Panc1 (cell line): ENCODE results near the gene TEX14. TPM values are rescaled to one million over a fixed set of nuclear protein-coding genes. Genes with fewer than 3 reads are reported as not detected.

Experiments used
- ATAC-seq: fragments of 200-7000 bp; cut with Tn5 transposase; 2 replicates; pipeline ENCODE4 v1.9.1; 2020; ENCODE audit warnings: mild to moderate bottlenecking, moderate library complexity
- BruUV-seq: library from RNA; stranded (reverse); fragments of 400-500 nt; replicated peaks from 2 replicates; lab custom pipeline; 2021; lab: Mats Ljungman, UMichigan
- CTCF ChIA-PET: fragments of 300-600 bp; sonication (Branson Sonifier 250); formaldehyde crosslinking; loops from one replicate; lab custom pipeline; 2022; ENCODE audit warnings: antibody characterized with exemption; lab: Charles Lee
- POLR2A ChIA-PET: fragments of 300-600 bp; sonication (Branson Sonifier 250); formaldehyde crosslinking; loops from one replicate; lab custom pipeline; 2022; ENCODE audit warnings: antibody characterized with exemption; lab: Charles Lee
- DNase-seq: peaks from one replicate; pipeline ENCODE4 v3.0.0-alpha.2; 2010; ENCODE audit warnings: low read depth, low spot score
- H3K27ac ChIP-seq: 2 replicates; pipeline ENCODE4 v1.5.1; 2011; ENCODE audit warnings: mild to moderate bottlenecking, low read length, inconsistent platforms
- H3K27me3 ChIP-seq: fragments of 200-500 bp; sonication (Bioruptor generic); 2 replicates; pipeline ENCODE4 v1.6.0; 2014; ENCODE audit warnings: low read length, inconsistent platforms; ENCODE audit not compliant: control insufficient read depth, insufficient read depth
- H3K36me3 ChIP-seq: fragments of 200-500 bp; sonication (Bioruptor generic); 2 replicates; pipeline ENCODE4 v1.5.1; 2014; ENCODE audit warnings: inconsistent platforms, mild to moderate bottlenecking, low read length, moderate library complexity; ENCODE audit not compliant: control insufficient read depth, insufficient read depth
- H3K4me1 ChIP-seq: 2 replicates; pipeline ENCODE4 v1.5.1; 2011; ENCODE audit warnings: inconsistent platforms, mild to moderate bottlenecking, low read length, moderate library complexity; ENCODE audit not compliant: control insufficient read depth, insufficient read depth
- H3K4me3 ChIP-seq, 2 experiments: 2 replicates each; pipeline ENCODE4 v1.5.1; 2011 to 2012; ENCODE audit warnings: low read depth in 2 of 2, low read length in 2 of 2, mild to moderate bottlenecking in 2 of 2, inconsistent platforms in 1 of 2, moderate library complexity in 1 of 2
- H3K9me3 ChIP-seq: fragments of 200-500 bp; sonication (Bioruptor generic); 2 replicates; pipeline ENCODE4 v1.5.1; 2014; ENCODE audit warnings: low read depth, mild to moderate bottlenecking, inconsistent platforms, low read length, moderate library complexity; ENCODE audit not compliant: control insufficient read depth, insufficient read depth
- CTCF ChIP-seq: fragments of 450-650 bp; IDR thresholded peaks from 2 replicates; pipeline ENCODE4 v1.5.1; 2017; ENCODE audit warnings: mild to moderate bottlenecking
- POLR2AphosphoS5 ChIP-seq: IDR thresholded peaks from 2 replicates; pipeline ENCODE4 v1.6.1; 2012; ENCODE audit warnings: mild to moderate bottlenecking, low read depth, low read length, moderate library complexity
- SIN3A ChIP-seq: IDR thresholded peaks from 2 replicates; pipeline ENCODE4 v1.6.1; 2012; ENCODE audit warnings: low read depth, mild to moderate bottlenecking, low read length, moderate library complexity, borderline replicate concordance; ENCODE audit not compliant: insufficient read depth
- TCF7L2 ChIP-seq: IDR thresholded peaks from 2 replicates; pipeline ENCODE4 v1.6.1; 2011; ENCODE audit warnings: mild to moderate bottlenecking, low read depth, low read length, inconsistent platforms
- in situ Hi-C: cut with HindIII; loops from 2 replicates; pipeline ENCODE4 v1.10.0; 2016; ENCODE audit warnings: low sequenced_read_pairs, low pct_unique_long_range_greater_than_20kb
- intact Hi-C: fragments of 100-400 bp; cut with micrococcal nuclease; formaldehyde crosslinking; loops from one replicate; pipeline ENCODE4 v1.10.0; 2022; ENCODE audit not compliant: unreplicated experiment
- total RNA-seq: library from RNA; stranded (reverse); gene quantifications from one replicate; pipeline ENCODE4 v1.2.1, GENCODE V29; 2021; ENCODE audit not compliant: unreplicated experiment
- TF ChIP-seq, protein P1 (sequence below), 2 experiments: IDR thresholded peaks; 2 replicates each; pipeline ENCODE4 v1.6.1; 2011 to 2012; ENCODE audit warnings: low read depth in 2 of 2, control low read depth in 1 of 2, low read length in 1 of 2, mild to moderate bottlenecking in 1 of 2, moderate library complexity in 1 of 2; ENCODE audit not compliant: insufficient read depth in 1 of 2

TEX14 gene
- total RNA-seq, 1 experiment from 2014 or later = not detected

DNA sequence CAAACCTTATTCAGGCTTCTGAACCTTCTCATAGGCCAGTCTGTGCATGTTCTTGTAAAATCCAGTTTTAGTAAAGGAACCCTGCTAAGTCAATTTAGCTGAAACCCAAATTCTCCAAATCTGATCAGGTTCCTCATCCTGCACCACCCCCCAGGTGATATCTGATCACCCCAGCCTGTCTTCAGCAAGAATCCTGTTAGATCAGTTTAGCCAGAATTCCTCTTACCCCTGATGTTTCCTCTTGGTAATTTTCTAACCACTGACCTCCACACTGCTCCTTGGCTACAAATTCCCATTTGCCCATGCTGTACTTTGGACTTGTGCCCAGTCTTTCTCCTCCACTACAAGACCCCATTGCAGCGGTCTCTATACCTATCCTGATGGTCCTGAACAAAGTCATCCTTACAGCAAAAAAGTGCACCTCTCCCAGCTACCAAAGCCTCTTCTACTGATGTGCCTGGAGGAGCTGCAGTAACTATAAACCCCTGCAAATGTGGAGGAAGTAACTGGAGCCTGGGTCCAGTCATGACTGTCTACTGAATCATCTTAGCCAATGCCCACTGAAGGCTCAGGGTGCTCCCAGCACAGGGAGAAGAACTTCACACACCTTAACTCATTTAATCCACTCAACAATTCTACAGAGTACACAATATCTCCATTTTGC, 23.8 kb downstream of the TEX14 start:
- Histone ChIP-seq H3K36me3 (no peaks in the 10 kb centered on the region), H3K4me3 (no peak overlapping the region), H3K4me1 (peaks cover 4% of the 10 kb centered on the region; the same call in 1 of the 2 replicates), H3K27ac (no peak overlapping the region), H3K27me3 (no peaks in the 10 kb centered on the region), H3K9me3 (no peaks in the 10 kb centered on the region)
- no TSS peak for BruUV-seq
- no peak for ATAC-seq
- in situ Hi-C loops (no loop called here), intact Hi-C loops (no loop called here)
- ChIA-PET POLR2A (interaction anchor here (0.6 kb wide), 1 partner anchor 14 kb away, joined by 6 read pairs; no protein-coding TSS in a partner anchor), CTCF (no interaction called here)
- no peak for TF ChIP-seq SIN3A
- no peak for TF ChIP-seq POLR2AphosphoS5
- TF ChIP-seq, protein P1, sequence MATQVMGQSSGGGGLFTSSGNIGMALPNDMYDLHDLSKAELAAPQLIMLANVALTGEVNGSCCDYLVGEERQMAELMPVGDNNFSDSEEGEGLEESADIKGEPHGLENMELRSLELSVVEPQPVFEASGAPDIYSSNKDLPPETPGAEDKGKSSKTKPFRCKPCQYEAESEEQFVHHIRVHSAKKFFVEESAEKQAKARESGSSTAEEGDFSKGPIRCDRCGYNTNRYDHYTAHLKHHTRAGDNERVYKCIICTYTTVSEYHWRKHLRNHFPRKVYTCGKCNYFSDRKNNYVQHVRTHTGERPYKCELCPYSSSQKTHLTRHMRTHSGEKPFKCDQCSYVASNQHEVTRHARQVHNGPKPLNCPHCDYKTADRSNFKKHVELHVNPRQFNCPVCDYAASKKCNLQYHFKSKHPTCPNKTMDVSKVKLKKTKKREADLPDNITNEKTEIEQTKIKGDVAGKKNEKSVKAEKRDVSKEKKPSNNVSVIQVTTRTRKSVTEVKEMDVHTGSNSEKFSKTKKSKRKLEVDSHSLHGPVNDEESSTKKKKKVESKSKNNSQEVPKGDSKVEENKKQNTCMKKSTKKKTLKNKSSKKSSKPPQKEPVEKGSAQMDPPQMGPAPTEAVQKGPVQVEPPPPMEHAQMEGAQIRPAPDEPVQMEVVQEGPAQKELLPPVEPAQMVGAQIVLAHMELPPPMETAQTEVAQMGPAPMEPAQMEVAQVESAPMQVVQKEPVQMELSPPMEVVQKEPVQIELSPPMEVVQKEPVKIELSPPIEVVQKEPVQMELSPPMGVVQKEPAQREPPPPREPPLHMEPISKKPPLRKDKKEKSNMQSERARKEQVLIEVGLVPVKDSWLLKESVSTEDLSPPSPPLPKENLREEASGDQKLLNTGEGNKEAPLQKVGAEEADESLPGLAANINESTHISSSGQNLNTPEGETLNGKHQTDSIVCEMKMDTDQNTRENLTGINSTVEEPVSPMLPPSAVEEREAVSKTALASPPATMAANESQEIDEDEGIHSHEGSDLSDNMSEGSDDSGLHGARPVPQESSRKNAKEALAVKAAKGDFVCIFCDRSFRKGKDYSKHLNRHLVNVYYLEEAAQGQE (IDR thresholded peaks at IDR 0.05; ENCODE audit: insufficient read depth in 1 of 2, low read depth in 2 of 2, low read length in 1 of 2) = no peak
- TF ChIP-seq TCF7L2 = no peak
- no peak for TF ChIP-seq CTCF
- no peak for DNase-seq

GRCh38 chr17:58666858-58667267, 25.0 kb downstream of the TEX14 start:
- POLR2A ChIA-PET = no interaction called here
- in situ Hi-C loops = no loop called here
- peak; percentile 87 for ATAC-seq
- no peaks in the 10 kb centered on the region for H3K36me3 ChIP-seq
- peaks cover 4% of the 10 kb centered on the region; the same call in 1 of the 2 replicates for H3K4me1 ChIP-seq
- H3K27me3 ChIP-seq = no peaks in the 10 kb centered on the region
- DNase-seq = no peak
- H3K27ac ChIP-seq = no peak overlapping the region
- no TSS peak for BruUV-seq
- TF ChIP-seq CTCF (no peak), TCF7L2 (no peak), SIN3A (no peak), POLR2AphosphoS5 (no peak)
- TF ChIP-seq, protein P1 (IDR thresholded peaks at IDR 0.05; ENCODE audit: insufficient read depth in 1 of 2, low read depth in 2 of 2, low read length in 1 of 2) = no peak
- peak overlapping the region; percentile 14 to 52 for H3K4me3 ChIP-seq
- intact Hi-C loops = no loop called here
- H3K9me3 ChIP-seq = no peaks in the 10 kb centered on the region
- CTCF ChIA-PET = no interaction called here
